ENCODE measurements around the gene OR2B6.

The OR2B6 gene

GRCh38 chr6:28000351-28001045 is 43.5 kb downstream of the OR2B6 start:
- no peak for DNase-seq (ENCODE audit: low spot score)

GRCh38 chr6:28001351-28001750 is 44.3 kb downstream of the OR2B6 start:
- no peak for DNase-seq (ENCODE audit: low spot score)

GRCh38 chr6:28001751-28002150 is 44.7 kb downstream of the OR2B6 start:
- DNase-seq (ENCODE audit: low spot score) = no peak

DNA sequence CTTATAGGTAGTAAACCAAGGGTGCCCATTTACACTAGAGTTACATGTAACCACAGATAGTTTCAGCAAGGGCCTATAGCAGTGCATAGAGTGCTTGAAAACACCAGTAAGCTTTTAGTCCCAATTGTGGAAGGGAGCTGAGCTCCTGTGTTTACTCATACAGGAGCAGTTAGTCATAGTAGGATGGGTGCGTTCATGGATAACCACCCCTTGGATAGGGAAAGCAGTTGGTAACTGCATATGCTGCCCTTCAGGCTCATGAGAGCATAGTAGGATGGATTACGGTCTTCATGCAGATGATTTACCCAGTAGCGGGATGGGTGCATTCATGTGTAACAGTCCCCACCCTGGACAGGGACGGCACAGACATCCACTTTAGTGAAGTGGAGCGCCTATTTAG is 45.1 kb downstream of the OR2B6 start:
- DNase-seq (ENCODE audit: low spot score) = no peak

GRCh38 chr6:28003059-28003458 is 46.0 kb downstream of the OR2B6 start:
- no peak for DNase-seq (ENCODE audit: low spot score)

DNA sequence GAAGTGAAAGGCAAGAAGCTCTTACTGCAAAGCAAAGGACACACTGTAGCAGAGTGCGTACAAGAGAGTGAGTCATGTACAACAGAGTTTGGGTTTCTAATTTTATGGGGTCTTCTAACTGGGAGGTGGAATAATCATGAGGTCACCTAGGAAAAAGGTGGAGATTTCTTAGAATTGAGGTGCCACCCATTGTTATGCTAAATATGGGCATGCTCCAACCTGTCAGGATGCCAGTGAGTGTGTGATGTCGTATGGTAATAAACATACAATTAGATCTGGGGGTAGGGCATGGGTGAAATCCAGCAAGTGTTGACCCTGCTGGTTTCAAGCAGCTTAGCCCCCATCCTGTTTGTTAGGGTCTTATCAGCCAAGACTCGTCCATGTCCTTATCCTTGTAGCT is 46.6 kb downstream of the OR2B6 start:
- DNase-seq (ENCODE audit: low spot score) = no peak

- no peak for DNase-seq (ENCODE audit: low spot score)
Observed at GRCh38 chr6:28004350-28005151, 47.5 kb downstream of the OR2B6 start.

DNA sequence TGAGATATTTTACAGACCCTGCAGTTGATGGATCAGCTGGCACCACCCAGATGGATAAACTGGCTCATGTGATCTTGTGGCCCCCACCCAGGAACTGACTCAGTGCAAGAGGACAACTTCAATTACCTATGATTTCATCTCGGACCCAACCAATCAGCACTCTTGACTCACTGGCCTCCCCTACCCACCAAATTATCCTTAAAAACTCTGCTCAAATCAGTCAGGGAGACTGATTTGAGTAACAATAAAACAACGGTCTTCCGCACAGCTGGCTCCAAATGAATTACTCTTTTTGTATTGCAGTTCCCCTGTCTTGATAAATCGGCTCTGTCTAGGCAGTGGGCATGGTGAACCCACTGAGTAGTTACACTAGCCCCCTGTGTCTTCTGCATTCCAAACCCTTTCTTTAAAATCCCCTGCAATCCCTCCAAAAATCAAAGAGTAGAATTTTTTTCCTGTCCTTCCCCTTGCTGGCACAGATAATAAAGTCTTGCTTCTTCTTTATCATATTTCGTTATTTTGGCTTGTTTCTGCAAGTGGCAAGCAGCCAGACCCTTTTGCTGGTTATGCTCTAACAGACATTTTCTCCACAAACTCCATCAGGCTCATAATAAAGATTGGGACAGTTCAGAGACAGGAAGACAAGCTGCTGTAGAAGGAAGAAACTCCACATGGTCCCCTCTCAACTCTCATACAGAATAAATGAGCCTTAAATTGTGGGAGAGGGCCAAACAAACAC is 48.3 kb downstream of the OR2B6 start:
- DNase-seq (ENCODE audit: low spot score) = peak; percentile 5

GRCh38 chr6:28005975-28006374 is 48.9 kb downstream of the OR2B6 start:
- no peak for DNase-seq (ENCODE audit: low spot score)

All from Ammon's horn (tissue), 1 donor.